H4 (cell line): ENCODE results near the gene GRK3. TPM values are rescaled to one million over a fixed set of nuclear protein-coding genes. Genes with fewer than 3 reads are reported as not detected.
A peak's percentile ranks its signal among the peaks of the same experiment; 100 is the strongest.
"Not testable (repeated sequence)": the region's sequence is repeated elsewhere in the genome, so short reads cannot be mapped to it uniquely, and the experiment has no call there.

ENCODE experiments used
- DNase-seq: peaks from one replicate; pipeline ENCODE4 v3.0.0-alpha.2; 2015; ENCODE audit warnings: low spot score
- total RNA-seq: library from RNA; depleted of rRNA; stranded (reverse); fragments of >200 nt; shearing (Covaris generic); gene quantifications from 2 replicates; pipeline ENCODE4 v1.2.3, GENCODE V29; 2014

GRK3 gene
- total RNA-seq, 1 experiment from 2014 or later, result 2.2 TPM

DNA sequence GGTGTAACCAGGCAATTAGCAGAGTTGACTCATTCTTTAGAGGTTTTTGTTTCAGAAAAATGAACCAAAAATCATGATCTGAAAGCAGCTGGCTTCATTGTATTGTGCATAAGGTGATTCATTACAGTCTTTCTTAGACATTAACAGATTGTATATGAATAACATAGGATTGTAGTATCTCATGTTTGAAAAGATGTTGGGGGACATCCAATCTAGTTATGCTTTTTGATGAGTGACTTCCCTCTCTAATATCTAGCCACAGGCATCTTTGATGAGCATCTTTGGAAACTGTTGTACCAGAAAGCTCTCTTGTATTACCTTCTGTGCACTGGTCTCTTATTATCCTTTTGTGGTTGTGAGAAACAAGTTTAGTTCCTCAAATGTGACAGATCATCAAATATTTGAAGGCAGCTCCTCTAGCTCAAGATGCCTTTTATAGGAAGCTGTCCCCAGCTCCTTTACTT is 8.3 kb downstream of the GRK3 start:
- DNase-seq, result no peak

DNA sequence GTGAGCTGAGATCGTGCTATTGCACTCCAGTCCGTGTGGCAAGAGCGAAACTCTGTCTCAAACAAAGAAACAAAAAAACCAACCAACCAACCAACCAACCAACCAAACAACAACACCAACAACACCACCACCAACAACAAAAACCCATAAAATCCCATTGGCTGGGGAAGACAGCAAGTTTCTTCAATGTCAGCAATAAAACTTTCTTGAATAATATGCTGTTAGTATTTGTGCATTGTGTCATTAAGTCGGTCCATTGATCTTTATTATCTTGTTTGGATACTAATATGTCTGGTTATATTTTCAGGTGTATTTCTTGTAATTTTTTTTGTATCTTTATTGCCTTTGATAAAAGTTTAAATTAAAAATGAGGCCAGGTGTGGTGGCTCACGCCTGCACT is 9.4 kb downstream of the GRK3 start:
- no peak for DNase-seq

DNA sequence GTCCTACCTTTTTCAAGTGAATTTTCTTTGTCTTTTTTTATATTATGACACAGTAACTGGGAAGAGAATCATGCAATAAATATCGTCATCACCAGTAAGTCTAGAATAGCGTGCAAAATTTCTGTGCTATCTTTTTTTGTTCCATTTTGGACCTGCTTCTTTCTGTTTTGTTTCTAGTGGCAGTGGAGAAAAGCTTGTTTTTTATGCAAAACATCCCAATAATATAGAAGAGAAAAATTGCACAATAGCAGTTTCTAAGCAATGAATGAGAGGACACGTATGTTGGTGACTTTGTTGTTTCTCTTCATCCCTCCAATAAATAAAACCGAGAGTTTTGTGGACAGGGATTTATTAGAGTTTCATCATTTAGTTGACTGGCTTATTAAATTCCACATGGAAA is 10.3 kb downstream of the GRK3 start:
- DNase-seq, result no peak

DNA sequence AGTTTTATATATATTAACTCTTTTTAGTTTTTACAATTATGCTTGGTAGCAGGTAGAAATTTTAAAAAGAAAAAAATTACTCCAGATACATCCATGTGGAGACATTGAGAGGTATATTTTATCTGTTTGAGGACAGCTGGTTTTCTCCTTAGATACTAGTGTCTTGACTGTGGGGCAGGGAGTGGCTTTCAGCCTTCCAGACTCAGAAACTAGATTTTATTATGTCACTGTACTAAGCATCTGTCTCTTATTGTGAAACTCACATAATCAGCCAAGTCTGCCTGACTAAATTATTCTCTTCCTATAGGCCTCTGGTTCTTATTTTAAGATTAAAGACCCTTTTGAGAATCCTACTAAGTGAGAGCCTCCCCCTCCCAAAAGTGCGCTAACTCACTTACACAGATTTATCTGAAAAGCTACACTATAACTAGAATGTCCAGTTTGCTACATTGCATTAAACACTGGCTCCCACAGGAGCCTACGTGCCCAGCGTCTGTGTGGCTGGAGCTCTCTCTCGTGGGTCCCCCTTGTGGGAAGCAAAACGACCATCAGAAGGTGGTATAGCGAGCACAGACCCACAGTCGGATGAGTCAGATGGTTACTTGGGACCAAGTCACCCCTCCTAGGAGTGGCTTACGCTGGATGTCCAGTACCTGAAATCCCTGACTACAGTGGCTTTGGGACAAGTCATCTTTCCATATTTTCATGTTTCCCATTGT is 11.4 kb downstream of the GRK3 start:
- not testable (repeated sequence) for DNase-seq

DNA sequence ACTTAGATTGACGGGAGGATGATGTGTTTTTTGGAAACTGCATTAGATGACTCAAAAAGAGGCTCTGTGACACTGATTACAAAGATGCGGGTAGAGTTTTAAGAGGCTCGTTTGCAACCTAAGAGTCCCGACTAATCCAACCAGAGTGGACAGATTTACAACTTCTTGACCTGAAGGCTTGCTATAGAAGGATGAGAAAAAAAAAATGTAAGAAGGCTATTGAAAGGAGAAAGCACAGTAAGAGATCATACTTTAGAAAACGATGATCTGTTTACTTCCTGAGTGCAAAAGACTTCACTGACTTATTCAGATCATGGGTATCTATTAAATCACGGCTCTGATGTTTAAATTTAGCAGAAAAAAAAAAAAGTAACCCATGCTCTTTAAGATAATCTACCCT is 17.0 kb downstream of the GRK3 start:
- DNase-seq, result not testable (repeated sequence)

DNA sequence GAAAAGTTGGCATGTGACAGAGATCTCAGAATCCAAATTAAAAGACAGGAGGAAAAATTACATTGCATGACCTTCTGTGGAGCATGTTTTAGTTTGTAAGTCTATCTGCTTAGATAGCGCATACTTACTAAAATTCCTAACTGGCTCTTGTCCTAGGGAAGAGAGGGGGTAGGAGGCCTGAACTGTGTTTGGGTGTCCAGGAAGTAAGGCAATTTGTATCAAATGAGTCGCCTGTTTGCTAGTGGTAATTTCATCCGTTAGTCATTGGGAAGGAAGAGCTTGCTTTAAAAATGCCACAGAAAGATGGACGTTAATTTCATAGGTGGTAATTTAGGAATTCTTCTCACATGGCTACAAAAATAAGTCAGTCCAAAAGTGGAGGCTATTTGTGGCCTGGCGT is 18.5 kb downstream of the GRK3 start:
- DNase-seq, result no peak

DNA sequence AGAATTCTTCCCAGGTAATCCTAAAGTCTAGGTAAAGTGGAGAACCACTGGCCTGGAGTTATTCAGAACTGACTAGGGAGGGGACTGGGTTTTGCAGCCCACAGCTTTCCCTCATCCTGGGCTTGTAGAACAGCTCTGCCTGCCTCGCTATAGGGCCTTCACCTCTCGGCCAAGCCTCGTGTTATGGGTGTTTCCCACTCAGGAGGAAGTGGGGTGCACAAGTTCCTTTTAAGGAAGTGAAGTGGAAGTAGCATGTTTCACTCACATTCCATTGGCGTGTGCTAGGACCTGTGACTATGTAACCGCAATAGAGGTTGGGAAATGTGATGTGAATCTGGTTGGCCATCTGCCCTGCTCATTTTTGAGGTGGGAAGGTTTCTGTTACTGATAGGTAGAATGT is 20.5 kb downstream of the GRK3 start:
- DNase-seq, result peak; percentile 81

DNA sequence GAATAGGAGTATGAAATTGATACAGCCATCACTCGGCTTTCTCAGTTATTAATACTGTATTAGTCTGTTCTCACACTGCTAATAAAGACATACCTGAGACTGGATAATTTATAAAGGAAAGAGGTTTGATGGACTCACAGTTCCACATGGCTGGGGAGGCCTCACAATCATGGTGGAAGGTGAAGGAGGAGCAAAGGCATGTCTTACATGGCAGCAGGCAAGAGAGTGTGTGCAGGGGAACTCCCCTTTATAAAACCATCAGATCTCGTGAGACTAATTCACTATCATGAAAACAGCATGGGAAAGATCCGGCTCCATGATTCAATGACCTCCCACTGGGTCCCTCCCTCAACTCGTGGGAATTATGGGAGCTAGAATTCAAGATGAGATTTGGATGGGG is 25.2 kb downstream of the GRK3 start:
- DNase-seq, result not testable (repeated sequence)

DNA sequence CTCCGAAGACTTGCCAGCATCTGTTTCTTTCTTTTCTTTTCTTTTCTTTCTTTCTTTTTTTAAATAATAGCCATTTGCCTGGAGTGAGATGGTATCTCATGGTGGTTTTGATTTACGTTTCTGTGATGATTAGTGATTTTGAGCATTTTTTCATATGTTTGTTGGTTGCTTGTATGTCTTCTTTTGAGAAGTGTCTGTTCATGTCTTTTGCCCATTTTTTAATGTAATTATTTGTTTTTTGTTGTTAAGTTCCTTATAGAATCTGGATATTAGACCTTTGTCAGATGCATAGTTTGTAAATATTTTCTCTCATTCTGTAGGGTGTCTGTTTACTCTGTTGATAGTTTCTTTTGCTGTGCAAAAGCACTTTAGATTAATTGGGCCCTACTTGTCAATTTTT is 28.8 kb downstream of the GRK3 start:
- DNase-seq, result not testable (repeated sequence)

DNA sequence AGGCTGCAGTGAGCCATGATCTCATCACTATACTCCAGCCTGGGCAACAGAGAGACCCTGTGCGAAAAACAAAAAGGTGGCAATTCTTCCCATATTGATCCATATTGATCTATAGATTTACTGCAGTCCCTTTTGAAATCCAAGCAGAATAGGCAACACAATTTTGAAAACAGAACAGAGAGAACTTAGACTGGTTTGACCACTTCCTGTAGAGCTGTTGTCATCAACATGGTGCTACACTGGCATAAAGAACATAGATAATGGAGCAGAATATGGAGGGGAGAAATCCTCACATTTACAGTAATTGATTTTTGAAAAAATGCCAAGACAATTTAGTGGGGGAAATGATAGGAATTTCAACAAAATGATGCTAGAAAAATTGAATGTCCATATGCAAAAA is 34.1 kb downstream of the GRK3 start:
- DNase-seq, result no peak

DNA sequence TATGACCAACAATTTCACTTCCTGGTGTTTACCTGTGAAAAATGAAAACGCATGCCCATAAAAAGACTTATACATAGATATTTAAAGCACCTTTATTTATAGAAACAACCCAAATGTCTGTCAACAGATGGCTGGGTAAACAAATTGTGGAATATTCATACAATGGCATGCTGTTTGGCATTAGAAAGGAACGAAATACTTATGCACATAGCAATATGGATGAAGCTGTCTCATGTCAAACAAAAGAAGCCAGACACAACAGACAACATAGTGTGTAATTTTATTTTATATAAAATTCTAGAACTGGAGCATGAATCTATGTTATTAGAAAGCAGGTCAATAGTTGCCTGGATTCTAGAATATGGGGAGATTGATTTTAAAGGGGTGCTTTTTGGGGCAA is 38.0 kb downstream of the GRK3 start:
- no peak for DNase-seq

DNA sequence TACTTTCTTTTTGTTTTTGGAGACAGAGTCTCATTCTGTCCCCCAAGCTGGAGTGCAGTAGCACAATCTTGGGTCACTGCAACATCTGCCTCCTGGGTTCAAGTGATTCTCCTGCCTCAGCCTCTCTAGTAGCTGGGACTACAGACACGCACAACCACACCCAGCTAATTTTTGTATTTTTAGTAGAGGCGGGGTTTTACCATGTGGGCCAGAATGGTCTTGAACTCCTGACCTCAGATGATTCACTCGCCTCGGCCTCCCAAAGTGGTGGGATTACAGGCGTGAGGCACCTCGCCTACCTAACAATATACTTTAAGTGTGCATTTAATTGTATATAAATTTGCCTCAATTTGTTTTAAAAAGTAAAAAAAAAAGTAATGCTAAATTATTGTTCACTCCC is 38.4 kb downstream of the GRK3 start:
- no peak for DNase-seq

DNA sequence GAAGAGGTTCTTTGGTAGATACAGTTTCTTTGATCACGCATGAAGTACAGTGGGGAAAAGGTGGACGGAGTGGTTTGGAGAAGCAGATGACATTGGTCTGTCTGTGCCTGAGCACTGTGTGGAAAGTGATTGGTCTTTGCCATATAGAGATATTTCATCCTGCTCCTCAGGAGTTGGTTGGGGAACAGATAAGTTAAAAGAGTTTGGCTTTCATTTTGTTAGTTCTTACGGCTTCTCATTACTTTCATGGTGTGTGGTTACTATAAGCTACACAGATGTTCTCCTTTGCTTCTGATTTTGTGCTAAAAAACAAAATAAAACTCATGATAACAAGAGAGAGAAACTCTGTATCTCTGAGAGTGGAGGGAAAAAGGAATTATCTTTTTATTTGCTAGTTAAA is 40.7 kb downstream of the GRK3 start:
- not testable (repeated sequence) for DNase-seq

DNA sequence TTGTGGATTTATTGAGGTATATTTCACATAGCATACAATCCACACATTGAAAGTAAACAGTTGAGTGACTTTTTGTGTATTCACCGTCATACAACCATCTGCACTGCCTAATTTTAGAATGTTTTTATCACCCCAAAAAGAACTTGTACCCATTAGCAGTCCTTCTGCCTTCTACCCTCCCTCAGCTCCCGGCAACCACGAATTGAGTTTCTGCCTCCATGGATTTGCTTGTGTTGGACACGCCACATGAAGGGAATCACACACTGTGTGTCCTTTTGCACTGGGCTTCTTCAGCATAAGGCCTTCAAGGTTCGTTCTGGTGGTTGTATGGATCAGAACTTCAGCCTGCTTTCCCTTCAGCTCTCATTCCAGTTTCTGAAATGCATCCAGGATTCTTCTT is 41.1 kb downstream of the GRK3 start:
- DNase-seq, result not testable (repeated sequence)

DNA sequence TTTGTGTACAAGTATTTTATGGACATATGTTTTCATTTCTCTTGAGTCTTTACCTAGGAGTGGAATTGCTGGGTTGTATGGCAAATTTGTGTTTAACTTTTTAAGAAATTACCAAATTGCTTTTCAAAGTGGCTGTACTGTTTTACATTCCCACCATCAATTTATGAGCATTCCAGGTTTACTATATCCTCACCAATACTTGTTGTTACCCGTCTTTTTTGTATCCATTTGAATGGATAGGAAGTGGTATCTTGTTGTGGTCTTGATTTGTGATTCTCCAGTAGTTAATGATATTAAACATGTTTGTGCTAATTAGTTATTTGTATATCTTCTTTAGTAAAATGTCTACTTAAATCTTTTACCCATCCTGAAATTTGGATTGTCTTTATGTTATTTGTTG is 46.8 kb downstream of the GRK3 start:
- not testable (repeated sequence) for DNase-seq

DNA sequence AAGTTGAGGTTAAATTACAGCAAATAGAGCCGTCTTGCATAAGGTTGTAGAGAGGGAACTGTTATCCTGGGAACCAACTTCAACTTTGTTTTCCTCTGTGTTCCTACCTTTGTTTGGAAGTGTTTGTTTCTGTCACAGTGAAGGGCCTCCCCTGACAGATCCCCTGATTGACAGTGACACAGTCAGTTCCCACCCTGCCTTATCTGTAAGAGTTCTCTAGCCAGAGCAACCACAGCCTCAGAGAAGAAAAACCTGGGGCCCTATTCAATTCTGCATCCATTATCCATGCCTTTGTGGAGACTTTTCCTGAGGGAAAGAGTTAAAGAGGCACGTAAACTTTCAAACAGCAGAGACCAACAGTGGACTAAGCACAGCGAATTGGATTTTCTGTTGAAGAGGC is 48.7 kb downstream of the GRK3 start:
- DNase-seq, result not testable (repeated sequence)

DNA sequence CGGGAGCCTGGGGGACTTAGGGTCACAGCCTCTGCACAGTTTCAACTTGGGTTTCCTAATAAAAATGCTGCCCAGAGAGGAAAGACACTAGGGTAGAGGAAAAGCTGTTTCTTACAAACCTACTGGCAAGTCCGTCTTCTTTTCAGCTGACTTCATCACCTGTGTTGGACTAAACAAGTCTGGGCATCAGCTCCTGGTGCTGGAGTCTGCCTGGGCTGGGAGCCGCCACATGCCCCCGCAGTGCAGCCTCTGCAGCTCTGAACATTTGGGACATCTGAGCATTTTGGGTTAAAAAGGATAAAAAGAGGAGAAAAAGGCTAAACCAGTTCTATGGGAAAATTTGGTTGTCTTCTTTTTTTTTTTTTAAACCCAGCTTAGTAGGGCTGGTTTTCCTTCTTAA is 49.1 kb downstream of the GRK3 start:
- DNase-seq, result not testable (repeated sequence)

DNA sequence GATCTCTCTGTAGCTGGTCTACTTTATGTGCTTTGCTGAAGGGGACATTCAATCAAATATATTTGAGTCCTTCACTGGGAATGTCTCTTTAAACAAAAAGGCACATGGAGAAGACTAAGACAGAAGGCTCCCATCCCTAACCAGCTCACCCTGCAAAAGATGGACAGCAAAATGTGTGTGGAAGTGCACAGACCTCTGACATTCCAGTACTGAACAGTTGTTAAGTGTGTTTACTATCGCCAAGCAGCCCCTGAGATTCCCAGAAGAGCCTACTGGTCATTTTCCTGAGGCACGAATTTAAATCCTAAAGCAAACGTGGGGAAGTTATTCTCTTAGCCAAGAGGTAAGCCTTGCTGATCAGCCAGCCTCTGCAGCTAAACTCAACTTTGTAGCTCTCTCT is 50.3 kb downstream of the GRK3 start:
- not testable (repeated sequence) for DNase-seq

DNA sequence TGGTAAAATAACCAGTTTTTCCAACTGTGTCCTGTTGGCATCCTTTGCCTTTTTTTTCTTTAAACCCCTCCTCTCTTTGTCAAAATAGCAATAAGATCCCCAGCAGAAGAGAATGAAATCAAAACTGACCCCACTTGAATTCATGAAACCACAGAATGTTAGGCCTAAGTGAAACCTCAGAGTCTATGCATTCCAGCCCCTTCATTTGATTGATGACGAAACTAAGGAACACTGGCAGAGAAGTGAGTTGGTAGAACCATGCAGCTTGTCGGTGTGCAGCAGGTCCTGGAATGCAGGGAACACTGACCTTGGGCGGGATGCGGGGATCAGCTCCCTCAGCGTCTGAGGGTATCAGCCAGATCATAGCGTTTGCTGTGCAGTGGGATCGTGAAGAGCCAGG is 57.5 kb downstream of the GRK3 start:
- peak; percentile 13 for DNase-seq

DNA sequence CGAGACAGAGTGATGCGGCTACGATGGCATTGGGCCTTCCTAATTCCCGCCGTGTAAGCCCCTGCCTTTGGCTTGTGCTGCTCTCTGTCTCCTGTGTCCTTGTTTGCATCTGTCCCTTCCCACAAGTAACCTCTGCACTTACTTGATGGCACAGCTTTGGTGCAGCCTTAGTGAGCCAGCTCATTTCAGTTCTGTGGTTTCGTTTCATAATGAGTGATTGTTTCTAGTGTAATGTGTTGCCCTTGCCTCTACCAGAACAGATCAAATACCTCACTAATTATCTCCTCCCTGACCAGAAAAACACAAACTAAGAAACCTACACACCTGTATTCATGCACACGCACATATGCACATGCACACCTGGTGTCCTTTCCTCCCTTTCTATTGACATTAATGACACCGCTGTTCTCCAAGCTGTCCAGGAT is 58.8 kb downstream of the GRK3 start:
- no peak for DNase-seq

DNA sequence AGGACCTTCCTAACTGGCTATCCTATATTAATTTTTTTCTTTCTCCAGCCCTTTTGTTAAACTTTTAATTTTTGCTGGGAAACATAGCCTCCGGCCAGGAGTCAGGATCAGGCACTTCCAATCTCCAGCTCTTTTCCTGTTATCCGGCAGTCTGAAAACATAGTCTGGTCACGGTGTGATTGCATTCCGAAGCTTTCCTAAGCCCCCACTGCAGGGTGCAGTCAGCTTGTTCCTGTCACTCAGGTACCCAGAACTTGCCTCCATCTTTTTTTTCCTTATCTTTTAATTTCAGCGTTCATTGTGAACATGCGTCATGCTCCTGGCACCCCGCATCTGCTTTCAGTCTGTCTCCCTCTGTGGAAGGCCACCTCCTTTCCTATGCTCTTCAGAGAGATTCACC is 59.4 kb downstream of the GRK3 start:
- DNase-seq, result no peak

DNA sequence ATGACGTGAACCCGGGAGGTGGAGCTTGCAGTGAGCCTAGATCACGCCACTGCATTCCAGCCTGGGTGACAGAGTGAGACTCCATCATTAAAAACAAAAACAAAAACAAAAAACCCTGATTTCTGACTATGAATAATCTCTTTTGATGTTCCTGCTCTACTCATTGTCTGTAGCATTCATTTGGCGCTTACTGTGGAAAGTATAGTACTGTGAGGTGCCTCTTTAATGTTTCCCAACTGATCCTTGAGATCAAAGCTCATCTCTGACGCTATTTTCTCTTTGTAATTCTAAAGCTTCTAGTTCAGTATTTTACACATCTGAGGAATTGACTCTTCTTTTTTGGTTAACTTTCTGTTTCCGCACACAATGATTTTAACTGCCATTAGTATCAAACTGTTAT is 60.0 kb downstream of the GRK3 start:
- no peak for DNase-seq

DNA sequence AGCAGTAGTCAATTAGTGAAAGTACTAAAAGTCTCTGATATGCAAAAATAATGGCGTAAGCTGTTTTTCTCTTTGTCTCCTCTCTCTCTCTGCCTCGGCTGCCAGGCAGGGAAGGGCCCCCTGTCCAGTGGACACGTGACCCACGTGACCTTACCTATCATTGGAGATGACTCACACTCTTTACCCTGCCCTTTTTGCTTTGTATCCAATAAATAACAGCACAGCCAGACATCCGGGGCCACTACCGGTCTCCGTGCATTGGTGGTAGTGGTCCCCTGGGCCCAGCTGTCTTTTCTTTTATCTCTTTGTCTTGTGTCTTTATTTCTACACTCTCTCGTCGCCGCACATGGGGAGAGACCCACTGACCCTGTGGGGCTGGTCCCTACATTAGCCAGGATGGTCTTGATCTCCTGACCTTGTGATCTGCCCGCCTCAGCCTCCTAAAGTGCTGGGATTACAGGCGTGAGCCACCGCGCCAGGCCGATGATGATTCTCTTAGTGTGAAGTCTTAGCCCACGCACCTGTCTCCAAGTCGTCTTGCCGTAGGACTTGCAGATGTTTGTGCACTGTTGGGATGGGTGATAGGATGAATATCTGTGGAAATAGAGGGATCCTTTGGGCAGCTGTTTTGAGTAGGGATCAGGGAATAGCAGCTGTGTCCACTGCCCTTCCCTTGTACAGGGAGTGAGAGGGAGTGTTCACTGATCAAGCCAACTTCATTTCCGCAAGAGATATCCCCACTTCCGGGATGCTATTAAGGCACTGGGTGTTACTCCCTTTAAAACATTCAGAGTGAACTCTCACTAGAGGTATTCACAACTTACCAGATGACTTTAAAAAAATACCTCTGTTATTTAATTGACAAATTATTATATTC is 61.5 kb downstream of the GRK3 start:
- not testable (repeated sequence) for DNase-seq
